Middle frontal gyrus (tissue), 1 donor: ENCODE measurements around the gene JAKMIP1.
A peak's percentile ranks its signal among the peaks of the same experiment; 100 is the strongest.

Experiments used
- DNase-seq: peaks from one replicate; pipeline ENCODE4 v3.0.0-alpha.2; 2015; ENCODE audit warnings: low spot score; ENCODE audit errors: extremely low spot score

The JAKMIP1 gene

GRCh38 chr4:6182376-6183280 is 17.7 kb downstream of the JAKMIP1 start:
- DNase-seq = no peak

GRCh38 chr4:6180841-6181631 is 19.3 kb downstream of the JAKMIP1 start:
- DNase-seq = no peak

GRCh38 chr4:6179362-6179761 is 21.0 kb downstream of the JAKMIP1 start:
- DNase-seq = no peak

GRCh38 chr4:6178757-6179156 is 21.6 kb downstream of the JAKMIP1 start:
- DNase-seq = no peak

GRCh38 chr4:6177587-6178197 is 22.7 kb downstream of the JAKMIP1 start:
- no peak for DNase-seq

- peak; percentile 44 for DNase-seq
Observed at GRCh38 chr4:6175426-6175825, 24.9 kb downstream of the JAKMIP1 start.

GRCh38 chr4:6172927-6173200 is 27.5 kb downstream of the JAKMIP1 start:
- no peak for DNase-seq

GRCh38 chr4:6172093-6172926 is 28.0 kb downstream of the JAKMIP1 start:
- DNase-seq = no peak

GRCh38 chr4:6169239-6169638 is 31.1 kb downstream of the JAKMIP1 start:
- DNase-seq = no peak

GRCh38 chr4:6165766-6166165 is 34.6 kb downstream of the JAKMIP1 start:
- no peak for DNase-seq

- no peak for DNase-seq
Observed at GRCh38 chr4:6162885-6163284, 37.5 kb downstream of the JAKMIP1 start.

GRCh38 chr4:6161921-6162464 is 38.4 kb downstream of the JAKMIP1 start:
- DNase-seq = no peak

- no peak for DNase-seq
Observed at GRCh38 chr4:6160536-6160935, 39.8 kb downstream of the JAKMIP1 start.

- no peak for DNase-seq
Observed at GRCh38 chr4:6157926-6158325, 42.4 kb downstream of the JAKMIP1 start.

- no peak for DNase-seq
Observed at GRCh38 chr4:6155996-6156750, 44.2 kb downstream of the JAKMIP1 start.

GRCh38 chr4:6154875-6155274 is 45.5 kb downstream of the JAKMIP1 start:
- no peak for DNase-seq

GRCh38 chr4:6153874-6154273 is 46.5 kb downstream of the JAKMIP1 start:
- no peak for DNase-seq

GRCh38 chr4:6152869-6153705 is 47.3 kb downstream of the JAKMIP1 start:
- no peak for DNase-seq

GRCh38 chr4:6150046-6150735 is 50.2 kb downstream of the JAKMIP1 start:
- DNase-seq = no peak
